GM12801 (cell line): ENCODE measurements around the gene CCDC136.

Source experiments
- TF ChIP-seq, protein P1 (sequence below): IDR thresholded peaks from one replicate; pipeline ENCODE4 v1.5.1; 2011; ENCODE audit warnings: control low read depth; ENCODE audit not compliant: insufficient read length; ENCODE audit errors: extremely low read depth

CCDC136 gene

DNA sequence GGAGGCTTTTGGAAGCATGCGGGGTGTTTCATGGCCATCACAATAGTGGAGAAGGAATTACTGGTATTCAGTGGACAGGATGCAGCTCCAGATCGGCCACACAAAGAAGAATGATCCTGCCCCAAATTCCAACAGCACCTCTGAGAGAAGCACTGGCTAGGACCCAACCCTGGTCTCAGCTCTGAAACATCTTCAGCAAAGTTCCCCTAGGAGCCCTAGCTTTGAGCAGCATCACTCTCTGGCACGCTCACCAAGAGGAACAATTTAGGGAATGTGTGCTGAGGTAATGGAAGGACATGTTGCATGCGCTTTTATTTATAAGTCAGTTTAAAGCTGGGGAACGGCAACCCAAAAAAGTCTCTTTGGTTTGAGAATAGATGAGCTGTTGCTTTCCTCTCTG is 10.6 kb upstream of the CCDC136 start:
- TF ChIP-seq, protein P1, sequence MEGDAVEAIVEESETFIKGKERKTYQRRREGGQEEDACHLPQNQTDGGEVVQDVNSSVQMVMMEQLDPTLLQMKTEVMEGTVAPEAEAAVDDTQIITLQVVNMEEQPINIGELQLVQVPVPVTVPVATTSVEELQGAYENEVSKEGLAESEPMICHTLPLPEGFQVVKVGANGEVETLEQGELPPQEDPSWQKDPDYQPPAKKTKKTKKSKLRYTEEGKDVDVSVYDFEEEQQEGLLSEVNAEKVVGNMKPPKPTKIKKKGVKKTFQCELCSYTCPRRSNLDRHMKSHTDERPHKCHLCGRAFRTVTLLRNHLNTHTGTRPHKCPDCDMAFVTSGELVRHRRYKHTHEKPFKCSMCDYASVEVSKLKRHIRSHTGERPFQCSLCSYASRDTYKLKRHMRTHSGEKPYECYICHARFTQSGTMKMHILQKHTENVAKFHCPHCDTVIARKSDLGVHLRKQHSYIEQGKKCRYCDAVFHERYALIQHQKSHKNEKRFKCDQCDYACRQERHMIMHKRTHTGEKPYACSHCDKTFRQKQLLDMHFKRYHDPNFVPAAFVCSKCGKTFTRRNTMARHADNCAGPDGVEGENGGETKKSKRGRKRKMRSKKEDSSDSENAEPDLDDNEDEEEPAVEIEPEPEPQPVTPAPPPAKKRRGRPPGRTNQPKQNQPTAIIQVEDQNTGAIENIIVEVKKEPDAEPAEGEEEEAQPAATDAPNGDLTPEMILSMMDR = no peak

DNA sequence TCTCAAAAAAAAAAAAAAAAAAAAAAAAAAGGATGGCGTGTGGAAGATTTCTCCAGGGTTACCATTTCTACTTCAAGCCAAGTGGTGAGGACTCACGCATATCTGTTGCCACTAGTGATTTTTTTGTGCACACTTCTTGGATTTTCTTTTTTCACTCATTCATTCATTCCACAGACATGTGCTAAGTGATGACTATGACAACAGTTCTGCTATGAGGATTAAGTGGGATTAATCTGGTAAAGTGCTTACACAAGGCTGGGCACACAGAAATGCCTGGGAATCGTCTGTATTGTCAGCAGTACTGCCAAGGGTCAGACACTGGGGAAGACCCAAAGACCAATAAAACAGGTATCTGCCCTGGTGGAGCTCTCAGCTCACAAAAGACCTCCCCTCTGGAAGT is 9.9 kb upstream of the CCDC136 start:
- TF ChIP-seq, protein P1 = no peak

DNA sequence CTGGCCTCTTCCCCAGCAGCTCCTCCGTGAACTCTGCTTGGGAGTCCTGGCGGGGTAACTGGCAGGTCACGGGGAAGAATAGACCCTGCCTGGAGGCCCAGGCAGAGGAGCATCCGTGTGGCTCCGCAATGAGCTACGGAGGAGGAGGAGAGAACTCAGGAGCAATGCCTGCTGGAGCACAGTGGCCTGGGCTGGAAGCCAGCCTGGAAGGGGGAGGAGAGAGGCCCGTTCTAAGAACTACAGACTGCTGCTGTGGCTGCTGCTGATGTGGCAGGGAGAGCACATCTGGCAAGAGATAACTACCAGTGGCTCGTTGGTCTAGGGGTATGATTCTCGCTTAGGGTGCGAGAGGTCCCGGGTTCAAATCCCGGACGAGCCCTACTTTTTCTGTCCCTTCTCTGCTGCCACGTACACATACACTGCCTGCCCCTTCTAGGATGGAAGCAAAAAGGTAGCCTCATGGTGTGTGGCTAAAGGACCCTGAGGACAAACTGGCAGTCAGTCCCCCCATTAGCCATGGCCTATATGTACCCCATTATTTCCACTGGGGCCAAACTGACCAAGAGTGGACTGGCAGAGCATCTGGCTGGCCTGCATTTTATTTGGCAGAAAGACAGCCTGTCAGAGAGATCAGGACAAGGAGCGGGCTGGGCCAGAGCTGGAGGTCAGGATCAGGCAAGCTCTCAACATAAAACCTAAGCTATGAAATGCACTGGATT is 8.5 kb upstream of the CCDC136 start:
- TF ChIP-seq, protein P1 = no peak

- TF ChIP-seq, protein P1 = no peak
These were observed 6.0 kb upstream of the CCDC136 start for GRCh38 chr7:128785738-128786137.

GRCh38 chr7:128788446-128789412 is 3.0 kb upstream of the CCDC136 start:
- TF ChIP-seq, protein P1 = no peak

DNA sequence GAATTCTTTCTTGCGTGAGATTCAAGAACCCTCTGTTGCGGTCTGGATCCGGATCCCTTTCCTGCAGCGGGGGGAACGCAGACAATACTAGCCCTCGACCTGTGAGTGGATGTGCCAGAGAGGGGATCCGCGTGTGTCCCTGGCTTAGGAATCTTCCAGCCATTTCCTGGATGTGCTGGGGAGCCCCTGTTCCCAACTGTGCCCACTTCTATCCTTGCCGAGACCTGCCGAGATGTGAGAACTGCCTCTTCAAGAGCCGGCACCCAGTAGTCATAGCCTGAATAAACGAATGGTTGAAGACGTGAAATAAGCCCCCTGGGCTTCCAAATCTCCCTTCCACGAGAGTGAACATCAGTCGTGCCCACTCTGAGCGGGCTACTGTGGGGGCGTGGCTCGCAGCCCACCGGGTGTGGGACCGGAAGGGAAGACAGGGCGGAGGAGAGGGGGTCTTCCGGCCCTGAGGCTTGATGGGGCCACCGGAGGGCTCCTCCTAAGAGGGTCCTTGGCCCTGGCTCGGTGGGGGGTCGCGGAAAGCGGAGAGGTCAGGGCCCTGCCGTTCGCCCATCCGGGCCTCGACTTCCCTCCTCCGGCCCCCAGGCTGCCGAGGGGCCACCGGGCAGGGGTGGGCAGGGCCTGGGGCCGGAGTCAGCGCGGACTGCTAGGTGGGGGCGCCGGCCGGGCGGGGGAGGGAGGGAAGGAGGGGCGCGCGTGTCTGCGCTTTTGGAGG is 1.3 kb upstream of the CCDC136 start:
- TF ChIP-seq, protein P1 = no peak

DNA sequence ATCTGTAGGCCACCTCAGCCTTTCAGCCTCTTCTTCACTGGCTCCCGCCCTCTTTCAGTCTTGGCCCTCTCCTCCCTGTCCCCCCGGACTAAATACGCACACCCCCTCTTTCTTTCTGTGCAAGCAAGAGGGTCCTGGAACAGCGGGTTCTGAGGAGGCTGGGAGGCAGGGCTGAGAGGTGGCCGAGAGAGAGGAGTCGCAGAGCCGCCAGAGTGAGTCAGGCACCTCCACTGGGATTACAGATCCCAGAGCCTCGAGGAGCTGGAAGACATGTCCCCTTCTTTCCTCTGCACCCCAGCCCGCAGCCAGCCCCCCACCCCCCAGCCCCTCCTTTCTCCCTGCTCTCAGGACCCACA is 182 bp downstream of the CCDC136 start:
- TF ChIP-seq, protein P1 = no peak
